GM18511 (cell line): Measurements from ENCODE around the gene CLSTN2.
A peak's percentile ranks its signal among the peaks of the same experiment; 100 is the strongest.

Experiments used
- ATAC-seq: cut with Tn5 transposase; IDR thresholded peaks from one replicate; pipeline ENCODE4 v1.9.1; 2021; ENCODE audit warnings: mild to moderate bottlenecking, moderate library complexity; ENCODE audit not compliant: unreplicated experiment

CLSTN2 gene

DNA sequence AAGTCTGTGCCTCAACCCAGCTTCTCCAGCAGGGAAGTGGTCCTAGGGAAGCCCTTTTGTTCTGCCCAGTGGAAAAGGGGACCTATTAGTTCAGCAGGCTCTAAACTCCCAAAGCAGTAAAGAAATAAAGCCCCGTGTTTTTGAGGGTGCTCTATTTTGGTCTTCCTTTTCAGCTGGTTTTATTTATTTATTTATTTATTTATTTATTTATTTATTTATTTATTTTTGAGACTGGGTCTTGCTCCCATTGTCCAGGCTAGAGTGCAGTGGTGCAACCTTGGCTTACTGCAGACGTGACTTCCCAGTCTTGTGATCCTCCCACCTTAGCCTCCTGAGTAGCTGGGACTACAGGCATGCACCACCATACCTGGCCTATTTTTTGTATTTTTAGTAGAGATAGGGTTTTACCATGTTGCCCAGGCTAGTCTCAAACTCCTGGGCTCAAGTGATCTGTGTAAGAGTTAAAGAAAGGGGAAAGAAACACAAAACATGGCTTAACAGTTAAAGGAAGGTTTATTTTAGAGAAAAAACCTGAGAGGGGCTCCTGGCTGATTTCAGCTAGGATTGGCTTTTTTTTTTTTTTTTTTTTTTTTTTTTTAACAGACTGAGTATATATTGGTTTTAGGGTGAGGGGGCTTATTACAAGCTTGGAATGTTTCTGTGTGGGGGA, 154.6 kb downstream of the CLSTN2 start:
- no peak for ATAC-seq

DNA sequence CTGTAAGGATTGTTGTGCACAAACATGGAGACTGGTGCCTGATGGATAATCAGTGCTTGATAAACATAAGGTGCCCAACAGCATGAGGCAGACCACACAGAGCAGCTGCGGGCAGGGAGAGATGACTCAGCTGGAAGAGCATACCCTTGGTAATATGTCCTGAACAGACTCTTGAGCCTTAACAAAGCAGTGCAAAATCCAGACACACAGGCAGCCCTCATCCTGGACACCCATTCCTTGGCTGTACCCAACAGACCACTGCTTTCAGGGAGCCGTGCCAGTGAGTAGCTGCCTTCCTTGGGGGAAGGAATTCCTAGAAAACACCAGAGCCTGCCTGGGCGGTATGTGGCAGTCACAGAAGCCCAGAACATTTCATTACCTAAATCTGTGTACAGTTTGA, 156.2 kb downstream of the CLSTN2 start:
- ATAC-seq: no peak

DNA sequence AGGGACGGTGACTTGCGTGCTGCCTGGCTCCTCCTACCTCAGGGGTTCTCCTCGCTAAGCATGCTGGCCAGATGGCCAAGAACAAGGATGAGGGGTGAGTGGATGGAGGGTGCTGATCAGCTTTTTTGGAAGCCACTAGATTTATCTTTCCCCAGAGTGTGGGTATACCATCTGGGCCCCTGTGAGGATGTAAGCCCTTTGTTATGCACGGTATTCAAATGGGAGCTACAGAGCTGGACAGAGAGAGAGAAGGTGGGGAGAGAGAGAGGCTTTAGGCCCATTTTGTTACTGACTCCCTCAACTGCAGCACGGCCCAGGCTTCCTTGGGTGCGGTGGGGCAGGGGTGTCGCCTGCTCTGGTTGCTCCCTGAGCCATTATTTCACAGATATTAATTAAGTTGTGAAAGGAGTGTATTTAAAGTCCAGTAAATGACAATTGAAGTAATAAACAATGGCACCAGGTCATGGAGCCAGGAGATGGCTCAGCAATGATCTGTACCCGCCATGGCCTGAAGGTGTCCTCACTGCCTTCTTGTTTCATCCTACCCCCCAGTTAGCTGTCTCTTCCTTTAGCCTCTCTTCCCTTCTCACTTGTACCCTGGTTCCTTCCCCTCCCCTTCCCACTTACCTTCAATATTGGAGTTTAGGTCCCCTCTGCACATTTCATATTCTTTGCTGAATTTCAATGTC, 158.0 kb downstream of the CLSTN2 start:
- no peak for ATAC-seq

DNA sequence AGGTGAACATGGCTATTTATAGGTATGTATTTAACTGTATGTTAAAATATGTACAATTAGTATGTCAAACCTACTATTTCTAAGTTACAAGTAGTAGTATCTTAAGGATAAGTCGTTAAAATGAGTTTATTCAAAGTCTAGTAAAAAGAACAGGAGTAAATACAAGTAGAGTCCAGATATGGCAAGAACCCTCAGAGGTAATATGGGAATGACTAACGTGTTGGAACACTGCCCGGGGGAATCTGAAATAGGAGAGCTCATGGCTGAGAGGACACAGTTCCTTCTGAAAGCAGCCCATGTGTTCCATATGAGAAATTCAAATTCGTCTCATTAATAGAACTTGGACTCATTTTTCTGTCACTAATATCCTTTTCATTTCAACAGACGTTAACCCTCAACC, 158.8 kb downstream of the CLSTN2 start:
- ATAC-seq: no peak

DNA sequence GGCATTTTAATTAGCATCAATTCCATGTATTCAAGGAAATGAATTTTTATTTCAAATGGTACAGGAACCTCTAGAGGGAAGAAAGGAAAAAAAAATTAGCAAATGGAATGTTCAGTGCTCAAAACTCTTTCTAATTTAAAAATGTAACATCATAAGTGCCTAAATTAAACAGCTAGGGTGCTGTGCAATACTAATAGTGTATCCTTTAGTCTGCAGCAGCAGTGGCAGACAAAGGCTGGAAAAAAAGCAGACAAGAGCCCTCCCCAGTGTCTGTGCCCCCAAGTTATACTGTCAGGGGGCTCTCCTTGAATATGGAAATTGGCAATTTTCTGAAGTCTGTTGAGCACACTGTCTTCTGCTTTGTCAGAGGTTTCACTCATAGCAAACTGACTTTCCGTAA, 159.5 kb downstream of the CLSTN2 start:
- ATAC-seq: no peak

DNA sequence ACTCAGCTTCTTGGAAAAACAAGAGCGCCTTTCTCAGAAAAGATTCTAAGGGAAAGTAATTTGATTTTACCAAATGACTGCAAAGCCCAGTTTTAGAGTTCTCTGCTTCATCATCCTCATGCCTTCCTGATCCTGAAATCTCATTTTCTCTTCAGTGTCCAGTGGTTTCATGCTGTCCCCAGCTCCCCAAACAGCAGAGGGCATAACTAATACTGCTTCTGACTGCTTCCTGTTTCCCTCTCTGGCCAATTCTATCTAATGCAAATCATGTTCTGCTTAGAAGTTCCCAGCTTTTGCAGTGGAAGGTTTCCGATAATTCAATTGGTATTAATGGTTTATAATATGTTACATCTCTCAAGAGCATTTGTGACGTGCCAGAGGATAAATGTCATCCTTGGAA, 161.1 kb downstream of the CLSTN2 start:
- ATAC-seq: no peak

DNA sequence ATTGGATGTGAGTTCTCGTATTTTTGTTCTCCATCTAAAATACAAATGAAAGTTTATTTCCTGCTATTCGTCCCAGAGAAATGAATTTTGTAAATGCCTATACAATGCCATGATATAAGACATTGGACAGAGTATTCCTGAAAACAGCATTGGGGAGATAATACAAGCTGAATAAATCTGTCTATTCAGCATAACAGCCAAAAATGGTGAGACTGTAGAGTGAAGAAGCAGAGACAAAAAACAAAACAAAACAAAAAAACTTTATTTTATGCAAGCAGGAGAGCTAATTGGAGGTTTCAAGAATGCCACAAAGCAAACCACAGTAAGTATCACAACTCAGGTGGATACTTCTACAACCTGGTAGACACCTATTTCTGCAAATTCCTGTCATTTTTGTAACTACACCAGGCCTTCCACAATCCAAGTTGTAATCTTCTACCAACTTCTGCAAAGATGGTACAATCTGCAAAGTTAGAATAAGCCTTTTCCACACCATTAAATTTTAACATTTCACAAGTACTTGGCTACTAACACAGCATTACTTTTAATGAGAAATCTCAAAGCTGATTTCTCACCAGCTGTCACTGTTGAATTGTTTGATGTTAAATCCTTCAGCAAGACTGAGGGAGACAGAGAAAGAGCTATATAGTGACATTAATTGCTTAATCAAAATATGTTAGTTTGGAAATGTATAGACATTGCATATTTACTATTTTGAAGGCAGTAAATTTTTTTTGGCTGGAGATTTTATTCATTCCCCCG, 163.1 kb downstream of the CLSTN2 start:
- no peak for ATAC-seq

DNA sequence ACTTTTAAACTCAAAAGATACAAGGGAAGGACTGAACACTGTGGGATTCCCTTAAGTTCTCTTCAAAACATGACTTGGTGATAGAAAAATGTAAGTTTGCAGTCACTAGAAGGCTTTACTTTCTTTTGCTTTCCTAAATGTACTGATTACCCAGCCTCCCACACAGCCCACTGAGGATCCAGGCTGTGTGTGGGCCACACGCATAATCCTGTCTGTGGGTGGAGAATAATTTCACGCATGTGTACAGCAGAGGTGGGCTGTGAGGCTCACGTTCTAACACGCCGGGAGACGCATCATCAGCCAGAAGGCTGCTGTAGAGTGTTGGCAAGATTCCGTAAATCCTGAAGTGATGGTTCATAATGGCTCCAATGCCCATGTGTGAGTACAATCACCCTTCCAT, 165.5 kb downstream of the CLSTN2 start:
- no peak for ATAC-seq

DNA sequence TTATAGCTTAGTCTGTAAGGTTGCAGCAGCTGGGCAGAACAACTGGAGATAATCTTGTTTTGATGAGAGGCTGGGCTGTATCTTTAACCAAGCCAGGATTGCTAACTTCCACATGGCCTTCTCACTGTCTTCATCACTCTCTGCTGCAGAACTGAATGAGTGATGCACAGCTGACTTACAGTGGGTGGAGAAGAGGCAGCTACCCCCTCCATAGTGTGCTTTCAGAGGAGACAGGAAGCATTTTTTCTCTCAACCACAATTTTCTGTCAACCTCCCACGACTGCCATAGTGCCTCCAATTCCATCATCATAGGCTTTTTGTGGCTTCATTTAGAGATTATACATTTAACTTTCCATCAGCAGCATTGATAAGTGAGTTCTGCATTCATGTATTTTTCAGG, 168.2 kb downstream of the CLSTN2 start:
- ATAC-seq: no peak

DNA sequence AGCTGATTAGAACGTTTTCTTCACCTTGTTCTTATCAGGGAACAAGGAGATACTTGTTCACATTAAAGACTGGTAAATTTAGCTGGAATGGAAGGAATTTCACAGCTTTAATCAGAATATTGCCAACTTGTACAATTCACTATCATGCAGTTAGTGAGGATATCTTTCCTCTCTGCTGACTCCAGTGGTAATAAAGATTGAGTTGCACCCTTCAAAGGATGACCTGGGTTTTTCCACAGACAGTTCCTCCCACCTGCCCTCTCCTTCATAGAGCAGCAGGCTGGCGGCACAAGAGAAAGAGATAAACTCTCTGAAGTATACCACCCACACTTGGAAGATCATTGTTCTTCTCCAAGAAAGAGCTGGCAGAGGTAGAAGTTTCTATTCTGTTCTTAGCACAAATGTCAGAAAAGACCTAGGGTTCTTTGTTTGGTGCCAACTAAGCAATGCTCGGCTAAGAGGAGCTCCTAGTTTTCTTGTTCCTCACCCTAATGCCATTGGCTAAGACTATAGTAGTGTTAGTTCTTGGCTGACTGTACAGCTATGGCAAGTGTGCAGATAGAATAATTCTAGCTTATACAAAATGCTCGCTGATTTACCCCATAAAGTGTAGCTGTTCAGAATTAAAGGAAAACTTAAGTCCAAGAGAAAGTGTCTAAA, 169.1 kb downstream of the CLSTN2 start:
- no peak for ATAC-seq

DNA sequence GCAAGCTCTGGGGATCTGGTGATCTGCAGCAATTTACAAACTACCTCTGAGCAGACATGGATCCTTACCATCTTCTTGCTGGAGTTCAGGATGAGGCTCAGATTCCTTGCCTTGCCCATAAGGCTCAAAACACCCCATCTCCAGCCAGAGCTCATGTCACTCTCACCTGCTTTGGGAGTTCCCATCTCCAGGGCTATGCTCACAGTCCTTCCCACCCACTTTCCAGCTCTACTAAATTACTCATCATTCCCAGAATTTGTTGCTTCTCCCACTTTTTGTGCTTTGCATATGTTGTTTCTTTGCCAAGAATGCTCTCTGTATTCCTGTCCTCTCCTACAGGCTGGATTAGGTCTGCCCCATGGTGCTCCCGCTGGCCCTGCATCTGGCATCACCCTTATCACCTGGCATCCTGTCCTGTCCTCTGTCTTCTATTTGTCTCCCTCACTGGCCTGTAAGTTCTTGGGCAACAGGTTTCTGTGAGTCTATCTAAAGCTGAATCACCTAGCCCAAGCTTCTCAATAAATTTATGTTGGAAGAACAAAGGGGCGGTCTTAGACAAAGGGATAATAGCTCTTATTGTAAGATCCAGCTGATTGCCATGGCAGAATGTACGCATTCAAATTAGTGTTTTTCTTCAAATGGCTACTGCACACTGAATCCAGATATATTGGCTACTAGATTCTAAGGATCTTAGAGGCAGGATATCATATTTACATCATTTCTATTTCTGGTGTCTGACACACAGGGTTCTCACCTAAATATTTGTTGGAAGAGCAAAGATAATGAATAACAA, 179.2 kb downstream of the CLSTN2 start:
- no peak for ATAC-seq

DNA sequence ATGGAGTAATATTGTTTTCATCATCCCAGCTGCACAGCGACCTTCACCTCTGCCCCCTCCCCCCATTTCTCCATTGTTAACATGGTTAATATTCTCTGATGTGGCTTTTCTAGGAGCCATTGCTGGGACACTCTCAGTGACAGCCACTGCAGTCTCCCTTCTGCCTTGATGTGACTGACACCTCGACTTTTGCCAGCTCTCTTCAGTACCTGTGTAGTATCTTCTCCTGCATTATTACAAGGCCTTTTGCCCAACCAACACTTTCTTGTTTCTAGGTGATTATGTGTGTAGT, 179.8 kb downstream of the CLSTN2 start:
- ATAC-seq: no peak

DNA sequence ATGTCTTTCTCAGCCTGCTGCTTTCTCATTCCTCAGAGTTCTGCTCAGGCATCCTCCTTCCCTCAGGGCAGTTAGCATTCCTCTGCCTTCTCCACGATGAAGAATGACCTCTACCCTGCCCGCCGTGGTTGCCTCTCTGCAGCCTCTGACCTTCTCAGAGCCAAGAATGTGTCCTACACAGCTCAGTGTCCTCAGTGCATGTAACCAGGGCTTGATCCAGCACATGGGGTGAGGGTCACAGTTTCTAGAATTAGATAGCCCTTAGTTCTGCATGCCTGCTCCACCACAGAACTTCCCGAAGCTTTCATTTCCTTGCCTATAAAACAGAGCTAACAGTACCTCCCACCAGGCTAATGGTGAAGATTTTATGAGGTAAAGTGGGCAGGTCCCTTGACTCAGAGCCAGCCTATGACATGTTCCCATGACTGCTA, 182.1 kb downstream of the CLSTN2 start:
- ATAC-seq: no peak

DNA sequence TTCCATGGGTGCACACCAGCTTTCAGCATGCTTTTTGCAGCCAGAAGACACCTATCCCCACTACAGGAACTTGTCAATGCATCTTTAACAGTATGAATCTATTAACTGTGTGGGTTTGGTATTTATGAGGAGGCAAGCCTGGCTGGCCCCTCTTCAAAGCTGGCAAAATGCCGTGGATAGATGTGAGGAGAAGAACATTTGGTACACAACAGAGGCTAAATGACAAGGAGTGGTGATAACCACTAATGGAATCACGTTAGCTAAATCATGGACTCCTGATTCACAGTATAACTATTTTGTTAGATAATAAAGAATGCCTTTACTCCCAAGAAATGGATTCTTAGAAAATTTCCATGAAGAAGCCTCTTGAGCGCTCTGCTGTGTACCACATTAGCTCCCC, 187.2 kb downstream of the CLSTN2 start:
- ATAC-seq: no peak

DNA sequence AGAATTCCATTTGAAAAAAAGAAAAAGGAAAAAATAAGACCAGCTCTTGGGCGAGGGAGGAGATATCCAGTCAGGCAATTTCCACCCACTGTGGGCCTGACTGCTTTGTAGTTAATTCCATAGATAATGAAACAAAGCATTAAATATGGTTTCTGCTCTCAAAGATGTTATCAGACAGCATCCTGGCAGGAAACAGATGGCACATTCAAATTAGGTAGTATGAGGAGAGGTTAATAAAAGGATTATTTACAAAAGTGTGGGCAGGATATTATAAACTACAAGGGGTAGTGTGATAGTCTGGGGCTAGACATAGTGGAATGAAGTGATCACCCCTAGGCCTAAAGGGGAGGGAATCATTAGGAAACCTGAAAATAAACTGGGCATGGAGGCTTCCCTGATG, 193.2 kb downstream of the CLSTN2 start:
- ATAC-seq: no peak

DNA sequence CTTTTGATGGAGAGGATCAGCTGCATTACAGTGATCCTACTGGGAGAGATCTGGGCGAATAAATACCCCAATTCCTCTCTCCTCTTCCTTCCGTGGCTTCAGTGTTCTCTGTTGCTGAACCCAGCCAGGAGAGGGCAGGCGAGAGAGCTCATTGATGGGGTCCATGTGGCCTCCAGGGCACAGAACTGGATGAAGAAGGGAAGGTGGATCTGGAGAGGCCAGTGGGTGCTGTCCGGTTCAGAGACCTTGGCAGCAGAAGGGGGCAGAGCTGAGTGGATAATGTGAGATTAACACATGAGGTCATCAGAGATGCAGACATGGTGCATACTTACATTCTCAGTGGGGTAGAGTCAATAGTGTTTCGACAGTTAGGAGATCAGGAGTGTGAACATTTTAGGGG, 193.6 kb downstream of the CLSTN2 start:
- ATAC-seq: peak; percentile 65

DNA sequence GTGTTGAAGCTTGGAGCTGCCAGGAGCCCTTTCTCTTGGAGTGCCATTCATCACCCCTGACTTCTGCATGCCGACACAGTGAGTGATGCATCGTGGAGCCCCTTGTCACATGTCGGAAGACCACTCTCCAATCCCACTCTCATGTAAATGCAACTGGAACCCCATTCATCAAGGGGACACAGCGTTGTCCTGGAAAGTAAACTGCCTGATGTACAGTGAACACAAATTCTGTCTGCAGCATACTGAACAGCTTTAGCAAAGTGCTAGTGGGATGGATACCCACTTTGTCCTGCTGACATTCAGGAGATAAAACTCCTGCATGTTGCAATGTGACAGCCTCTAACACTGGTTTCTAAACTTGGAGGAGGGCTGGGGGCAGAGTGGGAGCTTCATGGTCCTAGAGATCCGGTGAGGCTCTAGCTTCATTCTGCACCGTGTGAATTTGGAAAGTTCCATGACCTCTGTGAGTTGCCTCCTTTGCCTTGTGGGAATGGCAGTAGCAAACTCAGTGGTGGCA, 194.8 kb downstream of the CLSTN2 start:
- ATAC-seq: no peak

DNA sequence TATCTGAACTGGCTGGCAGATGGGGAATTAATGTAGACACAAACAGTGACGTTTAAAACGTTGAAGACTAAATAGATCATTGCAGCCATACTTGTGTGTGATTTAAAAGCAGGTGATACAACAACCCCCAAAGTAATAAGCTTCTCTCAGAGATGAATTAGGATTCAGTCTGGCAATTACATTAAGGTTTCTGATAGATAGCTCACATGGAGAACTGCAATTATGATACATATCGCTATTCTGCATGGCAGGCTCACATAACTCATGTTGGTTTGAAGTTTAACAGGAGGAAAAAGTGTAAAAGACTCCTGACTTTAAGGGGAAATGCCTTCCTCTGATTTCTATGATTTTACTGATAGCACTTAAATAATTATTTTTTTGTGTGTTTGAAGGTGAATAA, 196.9 kb downstream of the CLSTN2 start:
- no peak for ATAC-seq

DNA sequence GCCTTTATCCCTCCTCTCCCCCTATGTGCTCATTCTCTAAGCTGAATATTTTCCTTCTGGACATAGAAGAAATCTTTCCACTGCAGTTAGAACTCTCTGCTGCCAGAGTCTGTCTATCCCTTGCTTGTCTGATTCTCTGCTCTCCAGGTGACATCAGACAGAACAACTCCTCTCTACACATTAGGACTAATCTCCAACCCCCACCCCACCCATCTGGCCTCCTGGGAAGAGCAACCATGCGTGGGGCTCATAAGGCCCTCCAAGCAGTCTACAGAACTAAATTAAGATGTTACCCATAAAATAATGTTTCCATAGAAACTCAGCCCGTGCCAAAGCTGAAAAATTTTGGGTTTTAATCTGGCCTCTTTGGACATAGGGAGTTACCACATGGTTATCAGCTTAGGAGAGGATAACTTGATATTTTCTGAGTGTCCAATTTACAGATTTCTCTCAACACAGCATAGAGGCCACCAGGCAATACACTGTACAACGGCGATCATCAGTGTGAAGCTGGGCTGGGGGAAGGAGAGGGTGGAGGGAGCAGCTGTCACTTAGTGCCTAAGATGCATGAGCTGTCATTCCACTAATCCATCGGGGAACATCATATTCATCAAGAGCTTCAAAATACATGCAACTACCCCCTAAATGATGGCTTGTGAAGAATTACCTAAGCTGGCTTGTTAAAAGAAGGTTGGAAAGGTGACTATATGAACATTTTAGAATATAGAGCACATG, 199.4 kb downstream of the CLSTN2 start:
- ATAC-seq: no peak

DNA sequence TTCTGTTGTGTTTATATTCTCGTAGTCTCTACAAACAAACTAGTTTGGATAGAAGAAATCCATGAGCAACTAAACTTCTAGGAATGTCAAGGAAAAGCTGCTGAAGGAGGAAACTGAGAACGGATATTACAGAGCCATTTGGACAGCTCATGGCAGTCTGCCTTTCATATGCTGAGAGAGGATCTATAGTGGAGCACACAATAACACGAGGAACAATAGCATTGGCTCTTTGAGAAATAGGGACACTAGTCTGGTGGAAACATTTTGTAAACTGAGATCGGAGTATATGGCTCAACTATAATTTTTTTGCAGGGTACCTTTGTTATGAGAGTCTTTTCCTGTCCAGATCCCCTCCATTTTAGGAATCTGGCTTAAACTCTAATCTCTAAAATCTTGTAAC, 200.5 kb downstream of the CLSTN2 start:
- no peak for ATAC-seq
